HFF-Myc (cell line): ENCODE results near the gene NR3C2.

ENCODE experiments used
- DNase-seq: peaks from one replicate; pipeline ENCODE4 v3.0.0-alpha.2; 2011; ENCODE audit warnings: low read depth; ENCODE audit errors: extremely low read depth
- H3K4me3 ChIP-seq: replicated peaks from 2 replicates; pipeline ENCODE4 v1.5.1; 2011; ENCODE audit warnings: low read depth, mild to moderate bottlenecking, control low read depth, low read length
- CTCF ChIP-seq: IDR thresholded peaks from 2 replicates; pipeline ENCODE4 v1.5.1; 2012; ENCODE audit warnings: mild to moderate bottlenecking, low read depth, low read length, control low read depth; ENCODE audit errors: missing control alignments

NR3C2 gene

DNA sequence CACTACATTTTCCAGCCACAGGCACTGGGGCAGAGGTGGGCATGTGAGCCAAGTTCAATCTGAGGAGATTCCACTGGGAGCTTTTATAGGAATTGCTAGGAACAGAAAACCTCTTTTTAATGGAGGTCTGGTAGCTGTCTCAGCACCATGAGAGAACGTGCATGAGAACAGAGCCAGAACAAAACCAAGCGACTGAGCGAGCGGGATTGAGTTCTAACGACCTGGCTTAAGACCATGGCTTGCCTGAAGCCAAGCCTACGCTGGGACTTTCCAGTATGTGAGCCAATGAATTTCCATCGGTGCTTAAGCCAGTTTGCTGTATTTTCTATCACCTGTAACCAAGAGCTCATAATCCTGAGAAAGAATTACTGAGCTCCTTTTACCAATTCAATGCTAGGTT lies 183.7 kb downstream of the NR3C2 start:
- DNase-seq, result no peak
- no peak overlapping the region for H3K4me3 ChIP-seq
- no peak for TF ChIP-seq CTCF

GRCh38 chr4:148255344-148255720 lies 186.9 kb downstream of the NR3C2 start:
- no peak for TF ChIP-seq CTCF
- no peak for DNase-seq
- H3K4me3 ChIP-seq, result no peak overlapping the region

DNA sequence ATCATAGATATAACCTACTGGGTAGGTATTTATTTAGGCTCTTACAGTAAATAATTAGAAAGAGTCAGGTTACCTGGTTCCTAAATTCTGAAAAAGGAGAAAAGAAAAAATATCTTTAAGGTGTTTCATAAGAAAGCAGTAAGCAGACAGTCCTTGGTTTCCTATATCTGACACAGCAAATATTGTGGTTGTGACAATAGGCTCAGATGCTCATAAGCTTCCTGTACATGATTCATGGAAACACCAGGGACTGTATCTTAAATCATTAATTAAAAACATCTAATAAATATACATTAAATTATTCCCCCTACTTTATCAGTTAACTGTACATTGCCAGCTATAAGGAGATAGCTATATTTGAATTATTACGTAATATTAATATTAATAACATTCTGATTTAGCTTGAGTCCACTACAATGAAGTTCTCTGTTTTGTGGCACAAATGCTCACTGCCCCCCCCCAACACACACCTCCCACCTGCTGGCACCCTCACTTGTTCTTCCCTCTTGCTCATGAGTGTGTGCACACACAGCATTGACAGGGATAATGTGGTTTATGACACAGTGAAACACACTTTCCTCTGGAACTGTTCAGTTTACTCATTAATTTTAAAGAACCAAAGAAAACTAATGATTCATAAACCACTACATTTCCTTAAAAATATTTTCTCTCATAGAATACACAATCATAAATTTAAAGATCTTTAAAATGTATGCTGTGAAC lies 187.4 kb downstream of the NR3C2 start:
- H3K4me3 ChIP-seq, result no peak overlapping the region
- no peak for DNase-seq
- no peak for TF ChIP-seq CTCF

DNA sequence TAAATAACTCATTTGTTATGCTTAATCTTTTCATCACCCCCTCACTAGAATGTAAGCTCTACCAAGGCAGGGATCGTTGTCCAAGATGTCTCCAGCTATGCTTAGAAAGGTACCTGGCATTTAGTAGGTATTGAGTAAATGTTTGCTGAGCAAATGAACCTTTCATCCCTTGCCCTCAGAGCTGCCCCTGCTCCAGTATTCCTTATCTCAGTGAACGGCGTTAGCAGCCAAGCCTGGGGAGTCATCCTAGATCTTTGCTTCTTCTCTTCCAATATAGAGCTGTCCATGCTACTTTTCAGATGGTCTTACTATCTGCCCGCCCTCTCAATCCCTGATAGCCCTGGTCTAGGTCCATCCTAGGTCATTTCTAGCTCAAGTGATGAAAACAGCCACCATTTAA lies 188.4 kb downstream of the NR3C2 start:
- H3K4me3 ChIP-seq, result no peak overlapping the region
- DNase-seq, result no peak
- TF ChIP-seq CTCF, result no peak

- no peak overlapping the region for H3K4me3 ChIP-seq
- DNase-seq, result no peak
- TF ChIP-seq CTCF, result no peak
These were observed 193.4 kb downstream of the NR3C2 start for GRCh38 chr4:148248824-148249223.

- H3K4me3 ChIP-seq, result no peak overlapping the region
- TF ChIP-seq CTCF, result no peak
- DNase-seq, result no peak
These were observed 197.2 kb downstream of the NR3C2 start for GRCh38 chr4:148245015-148245414.

DNA sequence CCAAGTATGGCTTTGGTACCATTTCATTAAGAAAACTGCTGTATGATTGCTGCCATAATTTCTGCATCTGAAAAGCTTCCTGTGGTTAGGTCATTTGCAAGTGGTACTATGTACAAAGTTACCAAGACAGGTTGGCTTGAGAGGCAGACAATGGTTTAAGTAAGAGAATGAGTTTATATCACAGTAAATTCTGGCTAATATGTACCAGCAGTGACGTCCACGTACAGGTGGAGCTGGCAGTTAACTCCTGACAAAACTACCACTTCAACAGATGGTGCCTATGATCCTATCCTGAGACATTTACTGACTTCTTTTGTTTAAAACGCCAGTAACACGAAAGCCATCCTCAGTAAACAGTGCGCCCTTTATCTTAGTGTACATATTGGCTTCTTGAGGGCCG lies 198.4 kb downstream of the NR3C2 start:
- no peak overlapping the region for H3K4me3 ChIP-seq
- no peak for TF ChIP-seq CTCF
- DNase-seq, result no peak
